NCI-H446 treated with DMSO at 0.1 percent for 48 hours (cell line): ENCODE data around the gene TTC23.

Experiments used
- DNase-seq: peaks from one replicate; lab custom pipeline; 2025; lab: John Stamatoyannopoulos, UW

Gene TTC23

DNA sequence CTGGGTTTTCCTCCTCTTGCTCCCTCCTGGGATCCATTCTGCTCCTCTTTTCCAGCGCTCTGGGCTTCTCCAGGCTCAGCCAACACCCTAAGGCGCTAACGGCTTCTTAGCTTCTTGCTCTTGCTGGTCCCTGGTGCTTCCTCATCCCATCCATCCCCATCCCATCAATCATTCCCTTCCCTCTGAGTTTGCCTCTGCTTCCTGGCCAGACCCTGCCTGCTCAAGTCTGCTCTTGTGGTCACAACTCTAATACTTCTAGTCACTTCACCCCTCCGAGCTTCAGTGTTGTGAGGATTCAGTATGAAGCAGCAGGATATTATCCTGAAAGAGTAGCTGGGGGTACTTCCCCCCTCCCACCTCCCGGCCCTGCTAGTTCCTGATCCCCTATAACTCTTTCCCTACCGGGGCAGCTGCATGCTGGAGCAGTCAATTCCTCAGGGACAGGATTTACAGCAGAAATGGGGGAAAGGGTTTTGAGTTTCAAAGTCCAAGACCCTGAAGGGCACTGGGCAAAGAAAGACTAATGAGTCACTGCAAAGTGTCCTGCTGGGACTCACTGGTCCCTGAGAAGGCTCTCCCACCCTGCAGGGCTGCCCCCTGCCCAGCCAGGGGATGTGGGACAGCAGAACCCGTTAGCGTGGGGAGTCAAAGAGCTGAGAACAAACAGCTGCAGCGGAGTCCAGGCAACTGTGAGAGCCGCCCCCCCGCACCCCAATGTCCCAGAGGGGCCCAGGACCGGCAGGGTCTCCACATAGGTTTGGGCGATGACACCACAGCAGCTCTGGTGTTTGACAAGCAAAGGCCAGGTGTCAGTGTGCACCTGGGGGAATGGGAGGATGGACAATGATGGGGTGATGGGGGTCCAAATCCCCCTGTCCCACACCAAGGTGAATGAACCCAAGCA, 146.8 kb downstream of the TTC23 start:
- DNase-seq: no peak

- no peak for DNase-seq
Measured at GRCh38 chr15:99101501-99101900, 147.9 kb downstream of the TTC23 start.

DNA sequence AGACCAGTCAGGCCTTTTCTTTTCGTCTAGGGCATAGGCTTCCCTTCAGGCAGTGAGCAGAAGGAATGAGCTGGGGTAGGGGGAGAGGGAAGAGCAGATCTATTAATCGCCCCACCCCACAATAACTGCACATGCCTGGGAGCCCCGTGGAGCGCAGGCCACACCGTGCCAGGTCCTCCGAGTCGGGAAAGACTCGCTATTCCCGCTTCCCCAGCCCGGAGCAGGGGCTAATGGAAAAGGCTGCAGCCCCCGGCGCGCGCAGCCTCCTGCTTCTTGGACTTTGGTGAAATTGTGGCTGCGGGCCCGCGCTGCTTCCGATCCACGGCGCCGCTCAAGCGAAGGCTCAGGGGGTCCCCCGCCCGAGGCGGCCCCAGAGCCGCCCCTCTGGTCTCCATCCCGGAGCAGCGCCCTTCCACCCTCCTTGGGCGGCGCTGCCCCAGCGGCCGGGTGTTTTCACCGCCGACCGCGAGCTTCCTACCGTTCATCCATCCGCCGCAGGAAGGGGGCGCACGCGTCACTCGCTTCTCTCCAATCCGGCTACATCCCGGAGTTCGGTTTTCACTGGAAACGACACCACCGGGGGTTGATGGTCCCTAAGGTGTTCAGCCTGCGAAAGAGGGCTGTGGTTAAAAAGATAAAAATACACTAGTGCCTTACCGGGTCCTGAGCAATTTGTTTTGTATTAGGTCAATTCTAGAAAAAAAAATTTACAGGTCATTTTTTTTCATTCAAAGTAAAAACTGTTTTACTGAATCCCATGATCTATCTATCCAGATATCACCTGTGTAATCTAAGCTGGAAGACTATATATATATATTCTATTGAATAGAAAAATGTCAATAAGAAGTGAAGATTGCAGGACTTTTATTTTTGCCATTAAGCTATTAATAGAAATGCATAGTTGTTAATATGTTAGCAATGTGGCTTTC, 148.9 kb downstream of the TTC23 start:
- no peak for DNase-seq

DNA sequence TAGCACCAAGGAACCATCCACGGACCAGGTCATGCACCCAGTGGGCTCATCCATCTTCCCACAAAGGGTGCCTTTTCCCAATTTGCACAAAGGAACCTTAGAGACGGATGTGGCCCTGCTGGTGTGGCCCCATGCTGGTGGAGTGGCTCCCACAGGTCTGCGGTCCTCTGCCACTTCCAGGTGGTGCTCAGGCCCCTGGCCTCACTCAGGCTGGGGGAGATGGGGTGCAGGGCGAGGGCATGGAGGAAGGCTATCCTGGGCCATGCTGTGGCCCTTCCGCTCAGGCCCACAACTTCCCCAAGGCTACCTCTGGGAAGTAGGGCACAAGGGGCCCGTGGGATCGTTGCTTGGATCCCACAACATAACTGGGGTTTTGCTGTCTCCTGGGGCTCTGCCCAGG, 149.7 kb downstream of the TTC23 start:
- no peak for DNase-seq

DNA sequence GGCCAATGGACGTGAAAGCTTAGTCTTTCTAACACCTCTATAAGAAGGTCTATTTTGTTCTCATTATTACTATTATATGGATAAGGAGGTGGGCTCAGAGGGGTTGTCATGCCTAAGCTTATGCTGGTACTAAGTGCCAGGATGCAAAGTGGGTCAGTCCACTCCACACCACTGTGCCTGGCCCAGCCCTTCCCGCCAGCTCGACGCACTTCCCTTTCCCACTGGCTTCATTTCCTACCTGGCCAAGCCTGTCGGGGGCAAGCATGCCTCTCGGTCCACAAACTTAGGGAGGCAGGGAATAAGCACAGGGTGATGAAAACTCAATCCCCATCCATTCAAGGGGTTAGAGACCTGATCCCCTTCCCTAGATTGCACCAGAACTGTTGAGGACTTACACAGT, 150.4 kb downstream of the TTC23 start:
- no peak for DNase-seq

DNA sequence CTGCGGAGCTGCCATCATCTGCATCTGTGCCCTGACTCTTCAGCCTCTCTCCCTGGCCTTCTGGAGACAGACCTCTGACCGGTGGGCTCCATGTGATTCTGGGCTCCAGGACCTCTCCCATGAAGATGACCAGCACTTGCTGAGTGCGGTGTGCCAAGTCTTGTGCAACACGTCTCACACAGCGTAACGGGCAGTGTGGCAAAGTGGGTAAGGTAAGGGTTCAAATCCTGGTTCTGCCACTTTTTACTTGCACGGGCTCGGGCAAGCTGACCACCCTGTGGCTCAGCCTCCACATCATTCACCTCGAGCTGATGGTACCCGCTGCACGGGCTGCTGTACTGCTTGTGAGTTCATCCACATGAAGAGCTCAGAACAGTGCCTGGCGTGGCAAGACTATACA, 151.0 kb downstream of the TTC23 start:
- no peak for DNase-seq

- no peak for DNase-seq
Measured at GRCh38 chr15:99097441-99098410, 151.7 kb downstream of the TTC23 start.

DNA sequence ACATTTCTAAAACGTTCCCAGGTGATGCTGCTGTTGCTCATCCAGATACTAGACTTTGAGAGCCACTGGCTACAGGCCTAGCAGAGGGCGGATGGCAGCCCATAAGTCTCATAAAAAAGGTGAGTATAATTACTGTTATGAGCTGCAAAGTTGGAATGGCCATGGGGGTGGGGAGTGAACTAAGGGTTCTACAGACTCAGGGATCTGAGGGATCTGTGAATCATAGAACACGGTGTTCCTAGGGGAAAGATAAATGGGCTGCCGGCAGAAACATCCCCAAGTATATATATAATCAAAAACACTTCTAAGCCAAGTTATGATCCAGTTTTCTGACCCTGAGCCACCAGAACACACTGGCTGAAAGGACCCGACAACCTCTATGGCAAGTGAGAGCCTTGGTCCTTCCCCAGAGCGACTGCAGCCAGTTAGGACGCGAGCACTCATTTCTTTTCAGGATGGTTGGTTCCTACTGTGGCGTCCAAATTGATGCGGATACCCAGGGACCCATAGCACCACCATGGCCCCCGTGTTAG, 152.4 kb downstream of the TTC23 start:
- no peak for DNase-seq

- DNase-seq: no peak
Measured at GRCh38 chr15:99096173-99096893, 153.0 kb downstream of the TTC23 start.

GRCh38 chr15:99095626-99096025, 153.8 kb downstream of the TTC23 start:
- DNase-seq: no peak

DNA sequence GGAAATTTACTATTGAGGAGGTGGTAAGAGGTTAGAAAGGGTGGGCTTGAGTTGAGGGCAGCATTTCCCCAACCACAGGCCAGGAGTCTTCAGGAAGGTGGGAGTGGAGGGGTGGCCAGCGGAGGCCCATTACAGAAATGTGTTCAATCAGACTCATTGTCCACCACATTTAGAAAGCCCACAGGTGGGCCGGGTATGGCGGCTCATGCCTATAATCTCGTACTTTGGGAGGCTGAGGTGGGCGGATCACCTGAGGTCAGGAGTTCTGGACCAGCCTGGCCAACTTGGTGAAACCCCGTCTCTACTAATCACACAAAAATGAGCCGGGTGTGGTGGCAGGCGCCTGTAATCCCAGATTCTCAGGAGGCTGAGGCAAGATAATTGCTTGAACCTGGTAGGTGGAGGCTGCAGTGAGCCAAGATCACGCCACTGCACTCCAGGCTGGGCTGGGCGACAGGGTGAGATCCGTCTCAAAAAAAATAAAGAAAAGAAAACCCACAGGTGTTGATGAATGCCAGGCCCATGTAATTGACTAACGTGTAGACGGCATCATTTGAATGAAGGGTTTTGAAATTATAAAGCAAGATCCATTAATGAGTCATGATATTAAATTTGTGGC, 156.7 kb downstream of the TTC23 start:
- DNase-seq: no peak

DNA sequence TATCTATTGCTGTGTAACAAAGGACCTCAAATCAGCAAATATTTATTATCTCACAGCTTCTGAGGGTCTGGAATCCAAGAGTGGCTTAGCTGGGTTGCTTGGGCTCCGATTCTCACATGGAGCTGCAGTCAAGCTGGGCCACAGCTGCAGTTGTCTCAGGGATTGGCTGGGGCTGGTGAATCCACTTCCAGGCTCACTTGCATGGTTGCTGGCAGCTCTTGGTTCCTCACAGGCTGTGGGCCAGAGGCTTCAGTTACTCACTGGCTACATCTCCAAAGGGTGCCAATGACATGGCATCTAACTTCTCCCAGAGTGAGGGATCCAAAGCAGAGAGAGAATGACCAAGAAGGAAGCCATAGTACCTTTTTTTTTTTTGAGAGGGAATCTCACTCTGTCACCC, 158.4 kb downstream of the TTC23 start:
- no peak for DNase-seq

DNA sequence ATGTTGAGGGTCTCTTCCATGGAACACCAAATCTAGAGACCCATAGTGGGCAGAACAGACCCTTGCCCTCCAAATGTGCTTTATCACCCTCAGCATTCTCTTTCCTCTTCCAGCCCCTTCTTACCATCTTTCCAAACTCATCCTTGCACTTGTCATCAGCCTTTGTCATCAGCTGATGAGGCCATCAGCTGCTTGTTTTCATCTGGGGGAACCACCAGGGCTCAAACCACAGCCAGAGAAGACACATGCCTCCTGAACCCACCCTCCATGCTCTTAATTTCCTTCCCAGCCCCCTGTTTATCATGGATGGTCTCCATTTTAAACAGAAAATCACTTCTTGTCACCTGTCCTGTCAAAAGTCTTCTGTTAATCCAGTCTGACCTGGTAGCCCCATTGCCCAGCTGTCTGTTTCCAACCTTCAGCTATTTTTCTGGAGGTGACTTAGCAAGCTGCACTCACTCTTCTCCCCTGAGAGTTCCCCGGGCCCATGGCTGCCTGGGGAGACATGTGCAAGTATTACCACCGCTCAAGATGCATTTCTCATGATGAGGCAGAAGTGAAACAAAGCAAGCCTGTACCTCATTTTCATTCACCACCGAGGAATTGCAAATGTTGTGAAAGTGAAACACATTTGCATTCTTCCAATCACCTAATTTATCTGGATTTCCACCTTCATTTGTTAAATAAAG, 159.2 kb downstream of the TTC23 start:
- DNase-seq: no peak

GRCh38 chr15:99087405-99087943, 161.9 kb downstream of the TTC23 start:
- DNase-seq: no peak

DNA sequence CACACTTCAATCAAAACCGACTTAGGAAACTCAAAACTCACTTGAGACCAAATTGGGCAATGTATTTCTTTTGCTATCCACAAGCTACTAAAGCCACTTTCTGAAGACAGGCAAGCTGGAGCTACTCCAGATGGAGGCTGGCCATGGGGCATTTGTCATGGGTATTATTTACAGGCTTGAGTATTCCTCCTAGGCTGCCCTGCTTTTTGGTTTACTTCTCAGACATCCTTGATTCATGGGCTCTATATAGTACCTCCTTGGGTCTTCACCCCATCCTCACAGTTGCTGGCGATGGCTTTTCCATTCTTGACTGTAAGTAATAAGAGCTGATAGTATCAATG, 163.1 kb downstream of the TTC23 start:
- DNase-seq: no peak
